Measurements from ENCODE around the gene RTKN2.

RTKN2 gene

DNA sequence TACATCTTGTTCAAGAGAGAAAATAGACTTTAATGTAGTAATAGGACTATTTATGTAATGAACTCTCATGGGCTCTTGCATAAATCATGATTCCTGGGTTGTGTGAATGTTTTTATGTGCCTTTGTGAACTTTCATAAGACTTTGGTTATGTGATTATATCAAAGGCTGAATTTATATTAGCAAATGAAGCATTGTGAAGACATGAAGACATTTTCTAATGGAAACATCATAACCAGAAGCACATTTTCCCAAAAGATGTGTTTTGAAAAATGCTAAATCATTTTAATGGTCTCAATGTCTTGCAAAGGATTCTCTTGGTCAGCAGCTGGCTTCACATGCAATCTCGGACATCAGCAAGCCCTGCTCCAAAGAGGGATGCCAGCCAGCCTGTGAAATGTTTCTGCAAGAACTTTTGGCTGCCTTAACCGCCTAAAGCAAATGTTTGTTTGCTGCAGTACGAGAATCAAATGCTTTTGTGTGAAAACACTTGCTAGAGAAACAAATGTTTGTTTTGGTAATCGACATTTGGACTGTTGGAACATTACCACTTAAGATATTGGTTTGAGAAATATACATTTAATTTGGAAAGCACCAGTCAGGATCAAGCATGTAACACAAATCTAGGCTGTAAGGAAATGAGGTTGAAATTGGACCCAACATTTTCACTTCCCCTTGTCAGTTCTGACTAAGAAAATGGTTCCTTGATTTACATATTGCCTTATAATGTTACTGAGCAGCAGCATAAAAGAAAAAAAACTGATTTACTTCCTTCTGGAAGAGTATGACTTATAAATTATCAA lies 102.1 kb downstream of the RTKN2 start:
- no peak for DNase-seq

- no peak for DNase-seq
These were observed 102.8 kb downstream of the RTKN2 start for GRCh38 chr10:62165803-62166202.

GRCh38 chr10:62163024-62163423 lies 105.6 kb downstream of the RTKN2 start:
- DNase-seq = no peak

DNA sequence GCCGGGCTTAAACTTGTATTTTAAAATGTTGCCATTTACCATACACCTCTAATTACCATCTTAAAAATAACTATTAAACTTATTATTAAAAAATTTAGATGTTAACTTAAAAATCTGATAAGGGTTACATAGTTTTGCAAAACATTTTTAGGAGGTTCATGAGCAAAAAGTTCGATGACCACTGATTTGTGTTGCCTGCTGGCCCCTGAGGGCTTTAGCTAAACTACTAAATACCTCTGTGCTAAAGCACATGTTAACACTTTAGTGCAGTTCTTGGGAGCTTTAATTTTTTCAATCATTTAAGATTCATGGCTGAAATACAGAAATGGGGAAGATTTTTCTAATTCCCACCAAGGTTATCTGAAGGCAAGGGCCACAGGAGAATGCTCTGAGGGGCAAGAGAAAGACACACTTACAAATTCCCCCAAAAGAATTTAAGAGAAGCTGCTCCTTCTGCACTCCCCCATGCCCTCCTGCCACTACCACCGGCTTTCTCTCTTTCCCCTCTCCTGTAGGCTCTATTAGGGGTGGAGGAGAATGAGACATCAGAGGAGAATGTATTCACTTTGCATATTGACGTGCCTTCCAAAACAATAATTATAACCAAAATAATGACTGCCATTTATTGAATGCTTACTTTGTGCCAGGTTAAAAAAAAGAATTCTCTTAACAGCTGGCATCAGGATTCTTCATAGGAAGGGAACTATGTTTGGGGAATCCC lies 106.2 kb downstream of the RTKN2 start:
- no peak for DNase-seq

DNA sequence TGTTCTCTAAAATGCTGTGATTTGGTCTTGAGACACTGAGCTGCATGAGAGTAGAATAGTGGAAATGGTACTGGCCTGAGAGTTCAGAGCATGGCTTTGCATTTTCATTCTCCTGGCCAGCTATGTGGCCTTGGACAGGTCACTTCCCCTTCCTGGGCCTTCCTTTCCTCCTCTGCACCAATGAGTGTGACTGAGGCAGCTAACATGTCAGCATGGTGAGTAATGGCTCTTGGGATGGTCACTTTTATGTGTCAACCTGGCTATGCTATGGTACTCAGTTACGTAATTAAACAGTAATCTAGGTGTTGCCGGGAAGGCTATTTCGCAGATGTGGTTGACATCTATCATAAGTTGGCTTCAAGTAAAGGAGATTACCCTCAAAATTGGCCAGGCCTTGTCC lies 109.3 kb downstream of the RTKN2 start:
- no peak for DNase-seq

DNA sequence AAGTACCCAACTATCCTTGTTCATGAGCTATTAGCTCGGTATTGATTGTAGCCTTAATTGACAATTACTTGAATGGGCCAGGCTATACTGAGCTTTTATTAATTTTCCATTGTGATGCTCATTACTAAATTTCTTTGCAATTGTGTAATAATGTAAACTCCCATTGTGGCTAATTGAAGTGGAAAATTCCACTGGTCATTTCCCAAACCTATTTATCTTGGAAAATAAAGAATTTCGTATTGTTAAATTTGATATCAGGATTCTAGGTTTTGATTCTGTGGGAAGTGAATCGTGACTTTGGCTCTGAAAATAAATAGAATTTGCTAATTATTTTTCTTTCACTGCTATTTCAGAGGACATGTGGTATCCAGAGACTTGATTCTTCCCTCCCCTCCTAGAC lies 111.0 kb downstream of the RTKN2 start:
- DNase-seq = no peak

DNA sequence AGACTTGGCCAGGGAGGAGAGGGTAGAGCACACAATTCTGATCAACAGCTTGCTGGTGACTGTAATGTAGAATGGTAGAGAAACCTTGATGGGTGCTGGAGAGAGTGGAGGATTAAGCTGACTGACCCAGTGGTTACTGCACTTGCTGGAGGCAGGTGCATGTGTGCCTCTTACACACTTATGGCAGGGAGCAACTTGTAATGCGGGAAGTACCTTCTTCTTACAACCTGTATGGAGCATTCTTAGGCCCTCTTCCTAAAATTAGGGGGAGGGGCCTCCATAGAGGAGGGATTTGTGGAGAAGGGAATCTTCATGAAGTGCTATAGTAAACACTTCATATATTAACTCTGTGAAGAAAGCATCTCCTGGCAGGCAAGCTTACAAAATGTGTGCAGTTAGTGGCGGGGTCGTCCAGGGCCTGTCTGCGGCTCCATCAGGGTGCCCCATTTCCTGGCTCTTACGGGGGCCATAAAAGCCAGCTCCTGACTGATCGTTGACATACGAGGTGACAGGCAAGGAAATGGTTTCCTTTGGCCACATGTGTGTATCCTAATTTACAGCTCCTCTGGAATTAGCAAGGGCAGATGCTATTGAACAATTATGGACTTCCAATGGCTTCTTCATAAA lies 113.5 kb downstream of the RTKN2 start:
- DNase-seq = no peak

GRCh38 chr10:62154231-62154630 lies 114.4 kb downstream of the RTKN2 start:
- no peak for DNase-seq

GRCh38 chr10:62153191-62153590 lies 115.5 kb downstream of the RTKN2 start:
- no peak for DNase-seq

DNA sequence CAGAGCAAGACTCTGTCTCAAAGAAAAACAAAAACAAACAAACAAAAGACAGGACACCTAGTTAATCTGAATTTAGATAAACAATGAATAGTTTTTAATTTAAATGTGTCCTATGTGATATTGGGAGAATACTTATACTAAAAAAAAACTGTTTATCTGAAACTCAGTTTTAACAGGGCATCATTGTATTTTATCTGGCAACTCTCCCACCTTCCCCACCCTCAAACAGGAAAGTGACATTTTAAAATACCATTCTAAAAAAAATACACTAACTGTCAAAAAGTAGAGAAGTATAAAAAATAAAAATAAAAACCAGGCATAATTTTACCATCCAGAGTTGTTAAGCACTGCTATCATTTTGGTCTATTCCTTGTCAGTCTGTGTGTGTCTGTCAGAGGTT lies 119.0 kb downstream of the RTKN2 start:
- no peak for DNase-seq

GRCh38 chr10:62148155-62148554 lies 120.5 kb downstream of the RTKN2 start:
- DNase-seq = no peak

- DNase-seq = no peak
These were observed 121.2 kb downstream of the RTKN2 start for GRCh38 chr10:62147425-62147824.

DNA sequence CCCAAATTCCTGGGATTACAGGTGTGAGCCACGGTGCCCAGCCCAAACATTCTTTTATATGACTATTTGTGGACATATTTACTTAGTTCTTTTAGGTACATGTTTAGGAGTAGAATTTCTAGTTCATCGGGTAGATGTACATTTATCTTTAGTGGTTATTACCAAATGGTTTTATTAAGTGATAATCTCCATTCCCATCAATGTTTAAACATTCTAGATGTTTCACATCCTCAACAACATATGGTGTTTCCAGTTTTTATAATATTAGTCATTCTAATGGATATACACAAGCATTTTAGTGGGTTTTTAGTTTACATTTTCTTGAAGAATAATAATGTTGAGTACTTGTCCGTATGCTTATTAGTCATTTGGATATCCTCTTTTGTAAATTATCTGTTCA lies 131.7 kb downstream of the RTKN2 start:
- DNase-seq = no peak

DNA sequence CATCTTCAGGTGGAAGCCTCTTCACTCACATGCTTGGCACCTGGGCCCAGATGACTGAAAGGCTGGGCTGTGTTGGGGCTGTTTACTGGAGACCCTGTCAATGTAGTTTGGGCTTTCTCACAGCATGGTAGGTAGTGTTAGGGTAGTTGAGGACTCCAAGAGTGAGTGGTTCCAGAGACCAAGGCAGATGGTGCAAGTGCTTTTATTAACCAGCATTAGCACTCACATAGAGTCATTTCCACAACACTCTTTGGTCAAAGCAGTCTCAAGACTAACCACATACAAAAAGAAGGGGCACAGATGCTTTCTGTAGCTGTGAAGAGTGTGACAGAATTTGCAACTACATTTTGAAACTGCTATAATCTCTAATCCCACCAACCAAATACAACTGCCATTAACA lies 135.0 kb downstream of the RTKN2 start:
- no peak for DNase-seq

Data from NCI-H2227 treated with DMSO at 0.1 percent for 48 hours (cell line).